Ascending aorta (tissue), 2 donors: ENCODE data around the gene PRKCB. TPM values are rescaled to one million over a fixed set of nuclear protein-coding genes. Genes with fewer than 3 reads are reported as not detected.

ENCODE experiments used
- DNase-seq, 2 donors: peaks; one replicate each; pipeline ENCODE4 v3.0.0-alpha.2; 2019; ENCODE audit warnings: low spot score in 2 of 2
- H3K27ac ChIP-seq, 2 donors: fragments of 200-600 bp; sonication (generic); one replicate each; pipeline ENCODE4 v1.5.1; 2016 to 2017; ENCODE audit warnings: mild to moderate bottlenecking in 1 of 2
- H3K27me3 ChIP-seq: fragments of 200-600 bp; sonication (generic); one replicate; pipeline ENCODE4 v1.5.1; 2017
- H3K36me3 ChIP-seq, 2 donors: fragments of 200-600 bp; sonication (generic); one replicate each; pipeline ENCODE4 v1.5.1; 2016
- H3K4me1 ChIP-seq, 2 donors: fragments of 200-600 bp; sonication (generic); one replicate each; pipeline ENCODE4 v1.5.1; 2016 to 2017; ENCODE audit warnings: mild to moderate bottlenecking in 1 of 2
- H3K4me3 ChIP-seq, 2 donors: fragments of 200-600 bp; sonication (generic); one replicate each; pipeline ENCODE4 v1.5.1; 2016 to 2017; ENCODE audit warnings: mild to moderate bottlenecking in 1 of 2
- H3K9me3 ChIP-seq, 2 donors: fragments of 200-600 bp; sonication (generic); one replicate each; pipeline ENCODE4 v1.5.1; 2016
- intact Hi-C: fragments of 100-400 bp; cut with DNase I; formaldehyde crosslinking; loops from one replicate; pipeline ENCODE4 v1.15.1; 2023
- total RNA-seq: library from RNA; depleted of rRNA; stranded (reverse); fragments of >200 nt; gene quantifications from one replicate; pipeline ENCODE4 v1.1.0, GENCODE V29; 2016
- TF ChIP-seq, protein P1 (sequence below), 3 experiments: fragments of 200-600 bp in 2 of 3; fragments of 450-650 bp in 1 of 3; sonication (generic) in 2 of 3; IDR thresholded peaks; one replicate each; pipeline ENCODE4 v1.5.1; 2016 to 2019; ENCODE audit warnings: antibody characterized with exemption in 3 of 3, mild to moderate bottlenecking in 1 of 3, moderate library complexity in 1 of 3

The PRKCB gene
- total RNA-seq, 1 donor from 2014 or later: 1.2 TPM

DNA sequence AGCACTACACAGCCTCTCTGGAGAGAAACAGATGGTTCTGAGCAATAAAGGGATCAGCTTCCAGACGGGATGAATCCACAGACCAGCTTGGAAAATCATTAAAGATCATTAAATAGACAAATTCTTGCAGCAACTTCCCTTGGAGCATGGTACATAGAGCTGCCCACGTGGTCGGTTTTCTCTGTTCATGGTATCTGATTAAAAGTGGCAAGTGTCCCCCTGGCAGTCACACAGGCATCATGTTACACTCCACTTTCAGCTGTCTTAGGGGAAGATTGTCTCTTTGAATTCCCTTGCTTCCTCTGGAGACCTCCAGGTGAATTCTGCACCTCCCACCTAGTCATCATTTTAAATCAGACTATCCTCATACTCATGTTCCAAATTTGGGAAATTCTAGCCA lies 328.2 kb downstream of the PRKCB start:
- TF ChIP-seq, protein P1, sequence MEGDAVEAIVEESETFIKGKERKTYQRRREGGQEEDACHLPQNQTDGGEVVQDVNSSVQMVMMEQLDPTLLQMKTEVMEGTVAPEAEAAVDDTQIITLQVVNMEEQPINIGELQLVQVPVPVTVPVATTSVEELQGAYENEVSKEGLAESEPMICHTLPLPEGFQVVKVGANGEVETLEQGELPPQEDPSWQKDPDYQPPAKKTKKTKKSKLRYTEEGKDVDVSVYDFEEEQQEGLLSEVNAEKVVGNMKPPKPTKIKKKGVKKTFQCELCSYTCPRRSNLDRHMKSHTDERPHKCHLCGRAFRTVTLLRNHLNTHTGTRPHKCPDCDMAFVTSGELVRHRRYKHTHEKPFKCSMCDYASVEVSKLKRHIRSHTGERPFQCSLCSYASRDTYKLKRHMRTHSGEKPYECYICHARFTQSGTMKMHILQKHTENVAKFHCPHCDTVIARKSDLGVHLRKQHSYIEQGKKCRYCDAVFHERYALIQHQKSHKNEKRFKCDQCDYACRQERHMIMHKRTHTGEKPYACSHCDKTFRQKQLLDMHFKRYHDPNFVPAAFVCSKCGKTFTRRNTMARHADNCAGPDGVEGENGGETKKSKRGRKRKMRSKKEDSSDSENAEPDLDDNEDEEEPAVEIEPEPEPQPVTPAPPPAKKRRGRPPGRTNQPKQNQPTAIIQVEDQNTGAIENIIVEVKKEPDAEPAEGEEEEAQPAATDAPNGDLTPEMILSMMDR (IDR thresholded peaks at IDR 0.05): no peak
- no peaks in the 10 kb centered on the region for H3K27me3 ChIP-seq
- H3K4me1 ChIP-seq: no peaks in the 10 kb centered on the region
- intact Hi-C loops: no loop called here
- no peak overlapping the region for H3K27ac ChIP-seq
- H3K4me3 ChIP-seq: no peak overlapping the region
- H3K36me3 ChIP-seq: no peaks in the 10 kb centered on the region
- no peaks in the 10 kb centered on the region for H3K9me3 ChIP-seq
- DNase-seq: no peak

DNA sequence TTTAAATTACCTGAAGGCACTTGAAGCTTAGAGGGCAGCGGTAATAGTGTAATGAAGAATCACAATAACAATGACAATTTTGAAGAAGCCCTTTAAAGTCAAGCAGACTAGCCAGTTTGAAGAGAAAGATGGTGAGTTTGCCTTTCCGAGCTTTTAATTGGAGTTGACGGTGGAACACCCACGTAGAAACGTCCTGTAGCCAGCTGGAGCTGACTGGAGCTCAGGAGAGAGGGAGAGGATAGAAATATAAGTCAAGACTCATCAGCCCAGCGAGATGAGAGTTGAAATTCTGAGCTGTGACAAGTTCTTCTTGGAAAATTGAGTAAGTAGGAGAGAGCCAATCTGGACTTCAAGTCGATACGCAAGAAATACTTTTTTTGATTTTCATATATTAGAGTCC lies 328.6 kb downstream of the PRKCB start:
- H3K27me3 ChIP-seq: no peaks in the 10 kb centered on the region
- no peak overlapping the region for H3K27ac ChIP-seq
- H3K4me3 ChIP-seq: no peak overlapping the region
- no peaks in the 10 kb centered on the region for H3K4me1 ChIP-seq
- no peak for DNase-seq
- intact Hi-C loops: no loop called here
- H3K9me3 ChIP-seq: no peaks in the 10 kb centered on the region
- TF ChIP-seq, protein P1 (IDR thresholded peaks at IDR 0.05): no peak
- no peaks in the 10 kb centered on the region for H3K36me3 ChIP-seq

DNA sequence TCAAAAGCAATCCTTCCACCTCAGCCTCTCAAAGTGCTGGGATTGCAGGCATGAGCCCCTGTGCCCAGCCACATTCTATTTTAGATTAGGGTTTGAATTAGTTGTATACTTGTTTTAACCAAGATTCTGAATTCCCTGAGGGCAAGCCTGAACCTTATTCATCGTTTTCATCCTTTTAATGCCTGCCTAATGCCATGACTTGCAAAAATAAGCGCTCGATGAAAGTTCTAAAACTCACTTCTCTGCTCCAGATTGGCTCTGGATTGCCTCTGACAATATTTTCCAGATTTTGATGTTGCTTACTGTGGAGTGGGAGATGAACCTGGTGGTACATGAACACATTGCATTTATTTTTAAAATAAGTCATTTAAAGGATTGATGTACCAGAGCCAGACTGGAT lies 329.5 kb downstream of the PRKCB start:
- H3K9me3 ChIP-seq: no peaks in the 10 kb centered on the region
- H3K4me1 ChIP-seq: no peaks in the 10 kb centered on the region
- no peak overlapping the region for H3K27ac ChIP-seq
- no peak overlapping the region for H3K4me3 ChIP-seq
- H3K36me3 ChIP-seq: no peaks in the 10 kb centered on the region
- DNase-seq: no peak
- intact Hi-C loops: no loop called here
- H3K27me3 ChIP-seq: no peaks in the 10 kb centered on the region
- TF ChIP-seq, protein P1 (IDR thresholded peaks at IDR 0.05): no peak

DNA sequence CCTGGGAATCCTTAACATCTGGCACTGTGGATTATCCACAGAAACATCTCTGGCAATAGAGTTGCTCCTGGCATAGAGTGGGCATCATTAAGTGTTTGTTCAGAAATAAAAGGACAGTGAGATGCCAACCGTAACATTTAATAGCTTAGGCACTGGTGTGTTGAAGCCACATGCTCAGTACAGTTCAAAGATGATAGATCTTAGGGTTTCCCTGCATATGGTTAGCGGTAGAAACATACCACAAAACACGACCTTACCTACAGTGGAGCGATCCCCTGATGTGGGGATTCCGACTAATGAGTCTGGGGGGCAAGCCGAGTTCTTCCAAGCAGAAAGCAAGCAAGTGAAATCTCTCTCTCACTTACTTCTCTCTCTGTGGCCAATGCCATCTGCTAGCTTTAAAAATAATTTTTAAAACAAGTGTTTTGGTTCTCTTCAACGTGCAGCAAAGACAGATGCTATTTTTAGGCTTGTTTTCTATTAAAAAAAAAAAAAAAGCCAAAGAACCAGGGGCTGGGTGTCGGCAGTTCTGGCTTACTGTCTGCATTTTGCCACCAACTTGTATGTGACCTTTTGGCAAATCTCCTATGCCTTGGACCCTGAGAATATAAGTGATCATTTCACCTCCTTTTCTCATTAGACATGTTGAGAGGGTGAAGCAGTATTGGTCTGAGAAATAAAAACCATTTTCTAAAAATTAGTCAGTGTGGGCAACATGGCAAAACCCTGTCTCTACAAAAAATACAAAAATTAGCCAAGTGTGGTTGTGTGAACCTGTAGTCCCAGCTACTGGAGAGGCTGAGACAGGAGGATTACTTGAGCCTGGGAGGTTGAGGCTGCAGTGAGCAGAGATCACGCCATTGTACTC lies 331.1 kb downstream of the PRKCB start:
- no peak for DNase-seq
- Histone ChIP-seq H3K36me3 (no peaks in the 10 kb centered on the region), H3K4me3 (no peak overlapping the region), H3K27ac (no peak overlapping the region), H3K27me3 (no peaks in the 10 kb centered on the region), H3K9me3 (no peaks in the 10 kb centered on the region), H3K4me1 (no peaks in the 10 kb centered on the region)
- TF ChIP-seq, protein P1 (IDR thresholded peaks at IDR 0.05): no peak
- intact Hi-C loops: no loop called here

DNA sequence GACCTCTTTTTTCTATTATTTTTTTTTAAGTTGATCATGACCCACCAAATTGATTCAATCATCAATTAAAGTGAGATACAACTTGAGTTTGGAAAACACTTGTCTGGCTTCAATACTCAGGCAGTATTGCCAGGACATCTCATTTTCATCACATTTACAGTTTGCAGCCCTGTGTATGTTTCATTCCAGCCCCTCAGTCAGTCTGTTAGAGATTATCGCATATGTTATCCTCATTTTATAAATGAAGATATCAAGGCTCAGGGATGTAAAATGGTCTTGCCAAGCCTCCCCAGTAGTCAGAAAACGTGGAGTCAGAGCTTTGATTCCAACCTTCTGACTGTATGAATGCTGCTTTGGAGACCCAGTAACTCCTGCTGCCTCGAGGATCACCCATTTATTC lies 333.1 kb downstream of the PRKCB start:
- intact Hi-C loops: no loop called here
- no peak for DNase-seq
- no peaks in the 10 kb centered on the region for H3K36me3 ChIP-seq
- no peaks in the 10 kb centered on the region for H3K9me3 ChIP-seq
- H3K4me1 ChIP-seq: no peaks in the 10 kb centered on the region
- TF ChIP-seq, protein P1 (IDR thresholded peaks at IDR 0.05): no peak
- H3K27me3 ChIP-seq: no peaks in the 10 kb centered on the region
- H3K4me3 ChIP-seq: no peak overlapping the region
- no peak overlapping the region for H3K27ac ChIP-seq
